Caco-2 (cell line): ENCODE results near the gene TBX5. TPM values are rescaled to one million over a fixed set of nuclear protein-coding genes. Genes with fewer than 3 reads are reported as not detected.

Source experiments
- BruUV-seq: library from RNA; stranded (reverse); fragments of 400-500 nt; replicated peaks from 2 replicates; lab custom pipeline; 2021; lab: Mats Ljungman, UMichigan
- CTCF ChIA-PET: fragments of 300-600 bp; sonication (Branson Sonifier 250); formaldehyde crosslinking; loops from one replicate; lab custom pipeline; 2022; ENCODE audit warnings: antibody characterized with exemption; lab: Charles Lee
- POLR2A ChIA-PET: fragments of 300-600 bp; sonication (Branson Sonifier 250); formaldehyde crosslinking; loops from one replicate; lab custom pipeline; 2022; ENCODE audit warnings: antibody characterized with exemption; lab: Charles Lee
- DNase-seq, 2 experiments: peaks; one replicate each; pipeline versions ENCODE4 v3.0.0 to v3.0.0-alpha.2; 2020 to 2022
- H3K27me3 ChIP-seq: replicated peaks from 2 replicates; pipeline ENCODE4 v1.6.0; 2011; ENCODE audit warnings: low read length; ENCODE audit not compliant: control insufficient read depth, insufficient read depth
- H3K36me3 ChIP-seq: 2 replicates; pipeline ENCODE4 v1.5.1; 2011; ENCODE audit warnings: low read length; ENCODE audit not compliant: control insufficient read depth, insufficient read depth
- H3K4me1 ChIP-seq: fragments of 250-450 bp; sonication (Bioruptor Pico); 2 replicates; pipeline ENCODE4 v1.5.1; 2020; ENCODE audit warnings: mild to moderate bottlenecking
- H3K4me3 ChIP-seq: 2 replicates; pipeline ENCODE4 v1.5.1; 2011; ENCODE audit warnings: low read depth, mild to moderate bottlenecking, control low read depth, low read length
- H3K9me3 ChIP-seq: fragments of 250-450 bp; sonication (Bioruptor Pico); 2 replicates; pipeline ENCODE4 v1.5.1; 2020; ENCODE audit warnings: mild to moderate bottlenecking, moderate library complexity
- H3K27ac Mint-ChIP-seq: one replicate; pipeline ENCODE4 v1.8.0; 2022; ENCODE audit warnings: mixed read lengths; ENCODE audit not compliant: unreplicated experiment
- H3K27me3 Mint-ChIP-seq: one replicate; pipeline ENCODE4 v1.8.0; 2022; ENCODE audit warnings: mixed read lengths; ENCODE audit not compliant: insufficient read depth, unreplicated experiment
- H3K36me3 Mint-ChIP-seq: one replicate; pipeline ENCODE4 v1.8.0; 2022; ENCODE audit warnings: mild to moderate bottlenecking, mixed read lengths; ENCODE audit not compliant: insufficient read depth, unreplicated experiment
- H3K4me1 Mint-ChIP-seq: one replicate; pipeline ENCODE4 v1.8.0; 2022; ENCODE audit warnings: low read depth, mixed read lengths; ENCODE audit not compliant: unreplicated experiment
- H3K4me3 Mint-ChIP-seq: one replicate; pipeline ENCODE4 v1.8.0; 2022; ENCODE audit warnings: mild to moderate bottlenecking, moderate library complexity, mixed read lengths; ENCODE audit not compliant: unreplicated experiment
- H3K9me3 Mint-ChIP-seq: one replicate; pipeline ENCODE4 v1.8.0; 2022; ENCODE audit warnings: mixed read lengths; ENCODE audit not compliant: unreplicated experiment
- CTCF ChIP-seq, 2 experiments: fragments of 200-600 bp in 1 of 2; IDR thresholded peaks; 1 replicate in 1 of 2; 2 replicates in 1 of 2; pipeline versions ENCODE4 v1.5.1 to v1.8.0; 2011 to 2022; ENCODE audit warnings: antibody characterized with exemption in 1 of 2, control low read depth in 1 of 2, inconsistent platforms in 1 of 2, low read depth in 1 of 2, low read length in 1 of 2, mild to moderate bottlenecking in 1 of 2, moderate library complexity in 1 of 2; ENCODE audit not compliant: insufficient read depth in 1 of 2, severe bottlenecking in 1 of 2, unreplicated experiment in 1 of 2
- intact Hi-C: fragments of 100-400 bp; cut with micrococcal nuclease; formaldehyde crosslinking; loops from one replicate; pipeline ENCODE4 v1.10.0; 2022; ENCODE audit not compliant: unreplicated experiment
- total RNA-seq: library from RNA; stranded (reverse); gene quantifications from 2 replicates; pipeline ENCODE4 v1.2.3, GENCODE V29; 2022

TBX5 gene
- total RNA-seq, 1 experiment from 2014 or later, result not detected

GRCh38 chr12:114447274-114447716 lies 41.4 kb upstream of the TBX5 start:
- Histone ChIP-seq H3K36me3 (no peaks in the 10 kb centered on the region), H3K4me3 (no peak overlapping the region), H3K9me3 (no peaks in the 10 kb centered on the region), H3K4me1 (no peaks in the 10 kb centered on the region), H3K27me3 (no peaks in the 10 kb centered on the region)
- CTCF ChIA-PET, result no interaction called here
- Mint-ChIP-seq H3K27me3 (peaks cover 16% of the 10 kb centered on the region), H3K27ac (no peak overlapping the region), H3K9me3 (no peaks in the 10 kb centered on the region), H3K4me3 (no peak overlapping the region), H3K4me1 (no peaks in the 10 kb centered on the region), H3K36me3 (no peaks in the 10 kb centered on the region)
- POLR2A ChIA-PET, result no interaction called here
- no peak for TF ChIP-seq CTCF (IDR thresholded peaks at IDR 0.05; ENCODE audit: insufficient read depth in 1 of 2, low read depth in 1 of 2, low read length in 1 of 2, severe bottlenecking in 1 of 2, unreplicated experiment in 1 of 2)
- no TSS peak for BruUV-seq
- intact Hi-C loops, result no loop called here
- no peak for DNase-seq

GRCh38 chr12:114445401-114446323 lies 39.7 kb upstream of the TBX5 start:
- peaks cover 10% of the 10 kb centered on the region for H3K27me3 Mint-ChIP-seq
- H3K4me3 ChIP-seq, result no peak overlapping the region
- DNase-seq, result no peak
- ChIA-PET CTCF (no interaction called here), POLR2A (no interaction called here)
- intact Hi-C loops, result no loop called here
- H3K4me3 Mint-ChIP-seq, result no peak overlapping the region
- H3K9me3 ChIP-seq, result no peaks in the 10 kb centered on the region
- no peaks in the 10 kb centered on the region for H3K9me3 Mint-ChIP-seq
- BruUV-seq, result no TSS peak
- peaks cover 1% of the 10 kb centered on the region; the same call in 1 of the 2 replicates for H3K27me3 ChIP-seq
- H3K36me3 ChIP-seq, result no peaks in the 10 kb centered on the region
- H3K36me3 Mint-ChIP-seq, result no peaks in the 10 kb centered on the region
- no peaks in the 10 kb centered on the region for H3K4me1 ChIP-seq
- H3K27ac Mint-ChIP-seq, result no peak overlapping the region
- TF ChIP-seq CTCF (IDR thresholded peaks at IDR 0.05; ENCODE audit: insufficient read depth in 1 of 2, low read depth in 1 of 2, low read length in 1 of 2, severe bottlenecking in 1 of 2, unreplicated experiment in 1 of 2), result no peak
- no peaks in the 10 kb centered on the region for H3K4me1 Mint-ChIP-seq

- no peaks in the 10 kb centered on the region for H3K9me3 Mint-ChIP-seq
- Histone ChIP-seq H3K36me3 (no peaks in the 10 kb centered on the region), H3K9me3 (no peaks in the 10 kb centered on the region), H3K27me3 (peaks cover 1% of the 10 kb centered on the region; the same call in 1 of the 2 replicates), H3K4me3 (no peak overlapping the region), H3K4me1 (no peaks in the 10 kb centered on the region)
- POLR2A ChIA-PET, result no interaction called here
- CTCF ChIA-PET, result no interaction called here
- TF ChIP-seq CTCF (IDR thresholded peaks at IDR 0.05; ENCODE audit: insufficient read depth in 1 of 2, low read depth in 1 of 2, low read length in 1 of 2, severe bottlenecking in 1 of 2, unreplicated experiment in 1 of 2), result no peak
- H3K4me3 Mint-ChIP-seq, result no peak overlapping the region
- H3K27ac Mint-ChIP-seq, result no peak overlapping the region
- H3K36me3 Mint-ChIP-seq, result no peaks in the 10 kb centered on the region
- intact Hi-C loops, result no loop called here
- H3K4me1 Mint-ChIP-seq, result no peaks in the 10 kb centered on the region
- H3K27me3 Mint-ChIP-seq, result peaks cover 3% of the 10 kb centered on the region
- no TSS peak for BruUV-seq
- no peak for DNase-seq
Observed at GRCh38 chr12:114444422-114445279, 38.7 kb upstream of the TBX5 start.
